HG03025 (cell line): ENCODE results near the gene SPHK1.

Experiments
- ATAC-seq: cut with Tn5 transposase; IDR thresholded peaks from one replicate; pipeline ENCODE4 v1.9.1; 2021; ENCODE audit warnings: mild to moderate bottlenecking, moderate library complexity; ENCODE audit not compliant: unreplicated experiment, low FRiP score

The SPHK1 gene

DNA sequence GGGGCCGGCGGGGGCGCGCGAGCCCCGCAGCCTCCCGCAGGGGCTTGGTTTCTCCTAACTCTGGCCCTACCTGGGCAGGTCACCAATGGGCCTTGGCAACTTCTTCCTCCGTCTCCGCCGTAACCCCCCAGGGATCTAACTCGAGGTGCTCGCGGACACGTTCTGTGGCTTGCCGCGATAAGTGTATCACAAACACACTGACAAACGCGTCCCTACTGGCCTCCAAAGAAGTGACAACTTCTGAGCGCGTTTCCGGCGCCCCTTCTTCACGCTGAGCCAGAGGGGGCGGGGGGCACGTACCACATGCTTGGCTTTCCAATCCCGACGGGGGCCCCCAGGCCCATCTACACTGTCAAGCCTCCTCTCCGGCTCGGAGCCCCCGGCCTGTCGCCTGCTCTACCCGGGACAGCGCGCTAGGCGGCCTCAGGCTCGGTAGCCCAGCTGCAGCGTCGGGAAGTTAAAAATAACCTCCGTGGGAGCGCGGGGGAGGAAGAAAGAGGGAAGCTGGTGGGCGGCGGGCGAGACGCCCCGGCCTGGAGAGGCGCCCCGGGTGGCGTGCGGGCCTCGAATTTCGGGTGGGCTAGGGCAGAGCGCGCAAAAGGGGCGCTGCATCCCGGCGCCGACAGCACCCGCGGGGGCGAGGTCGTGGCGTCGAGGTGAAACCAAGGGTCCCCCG is 725 bp upstream of the SPHK1 start:
- ATAC-seq, result no peak

DNA sequence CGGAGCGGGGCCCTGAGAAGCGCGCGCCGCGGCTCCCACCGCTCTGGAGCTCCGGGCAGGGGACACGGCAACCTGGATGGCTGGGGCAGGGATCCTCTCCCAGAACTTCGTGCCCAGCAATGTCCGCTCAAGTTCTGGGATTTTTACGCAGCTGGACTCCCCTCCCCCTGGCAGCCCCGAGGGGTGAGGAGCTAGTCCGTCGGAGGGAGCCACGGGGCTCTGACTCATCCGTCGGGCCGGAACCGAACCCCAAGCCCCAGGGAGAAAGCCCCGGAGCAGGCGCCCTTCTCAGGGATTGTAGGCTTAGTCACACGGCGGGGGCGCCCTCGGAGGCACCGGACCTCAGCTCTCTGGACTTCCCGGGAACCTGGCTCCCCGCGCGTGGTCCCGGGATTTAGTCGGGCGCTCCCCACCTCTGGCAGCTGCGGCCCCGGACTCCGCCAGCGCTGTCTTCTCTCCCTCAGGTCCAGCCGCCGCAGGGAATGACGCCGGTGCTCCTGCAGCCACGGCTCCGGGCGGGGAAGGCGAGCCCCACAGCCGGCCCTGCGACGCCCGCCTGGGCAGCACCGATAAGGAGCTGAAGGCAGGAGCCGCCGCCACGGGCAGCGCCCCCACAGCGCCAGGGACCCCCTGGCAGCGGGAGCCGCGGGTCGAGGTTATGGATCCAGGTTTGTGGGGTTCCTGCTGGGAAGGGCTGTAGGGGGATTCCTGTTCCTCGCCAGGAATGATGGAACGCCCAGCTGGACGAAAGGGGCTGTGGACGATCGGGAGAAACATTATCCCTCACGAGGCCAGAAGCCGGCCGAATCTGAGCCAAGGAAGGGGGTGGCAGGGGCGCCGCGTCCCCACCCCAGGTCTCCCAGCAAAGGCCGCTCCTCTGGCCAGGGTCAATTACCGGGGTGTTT is 830 bp downstream of the SPHK1 start:
- no peak for ATAC-seq

DNA sequence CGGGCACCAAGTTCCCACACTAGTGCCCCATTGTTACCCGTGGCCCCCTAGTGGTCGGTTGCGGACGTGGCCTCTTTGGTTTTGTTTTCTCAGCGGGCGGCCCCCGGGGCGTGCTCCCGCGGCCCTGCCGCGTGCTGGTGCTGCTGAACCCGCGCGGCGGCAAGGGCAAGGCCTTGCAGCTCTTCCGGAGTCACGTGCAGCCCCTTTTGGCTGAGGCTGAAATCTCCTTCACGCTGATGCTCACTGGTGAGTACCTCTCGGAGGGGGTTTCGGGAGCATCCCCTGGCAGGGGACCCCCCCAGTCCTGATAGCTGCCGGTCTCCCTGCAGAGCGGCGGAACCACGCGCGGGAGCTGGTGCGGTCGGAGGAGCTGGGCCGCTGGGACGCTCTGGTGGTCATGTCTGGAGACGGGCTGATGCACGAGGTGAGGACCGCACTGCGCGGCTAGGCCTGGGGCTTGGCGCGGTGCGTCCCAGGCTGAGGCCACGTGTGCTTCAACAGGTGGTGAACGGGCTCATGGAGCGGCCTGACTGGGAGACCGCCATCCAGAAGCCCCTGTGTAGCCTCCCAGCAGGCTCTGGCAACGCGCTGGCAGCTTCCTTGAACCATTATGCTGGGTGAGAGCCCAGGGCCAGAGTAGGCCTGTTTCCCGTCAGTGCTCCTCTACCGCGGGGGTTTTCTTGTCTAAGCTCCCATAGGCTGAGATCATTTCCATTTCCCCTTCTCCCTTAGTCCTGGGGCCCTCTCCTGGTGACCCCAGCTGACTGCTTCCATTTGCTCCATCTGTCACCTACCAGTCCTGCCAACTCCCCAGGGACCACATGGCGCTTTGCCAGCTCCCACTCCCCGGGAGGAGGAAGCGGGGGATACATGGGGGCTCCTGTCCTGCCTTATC is 1.7 kb downstream of the SPHK1 start:
- ATAC-seq, result no peak

DNA sequence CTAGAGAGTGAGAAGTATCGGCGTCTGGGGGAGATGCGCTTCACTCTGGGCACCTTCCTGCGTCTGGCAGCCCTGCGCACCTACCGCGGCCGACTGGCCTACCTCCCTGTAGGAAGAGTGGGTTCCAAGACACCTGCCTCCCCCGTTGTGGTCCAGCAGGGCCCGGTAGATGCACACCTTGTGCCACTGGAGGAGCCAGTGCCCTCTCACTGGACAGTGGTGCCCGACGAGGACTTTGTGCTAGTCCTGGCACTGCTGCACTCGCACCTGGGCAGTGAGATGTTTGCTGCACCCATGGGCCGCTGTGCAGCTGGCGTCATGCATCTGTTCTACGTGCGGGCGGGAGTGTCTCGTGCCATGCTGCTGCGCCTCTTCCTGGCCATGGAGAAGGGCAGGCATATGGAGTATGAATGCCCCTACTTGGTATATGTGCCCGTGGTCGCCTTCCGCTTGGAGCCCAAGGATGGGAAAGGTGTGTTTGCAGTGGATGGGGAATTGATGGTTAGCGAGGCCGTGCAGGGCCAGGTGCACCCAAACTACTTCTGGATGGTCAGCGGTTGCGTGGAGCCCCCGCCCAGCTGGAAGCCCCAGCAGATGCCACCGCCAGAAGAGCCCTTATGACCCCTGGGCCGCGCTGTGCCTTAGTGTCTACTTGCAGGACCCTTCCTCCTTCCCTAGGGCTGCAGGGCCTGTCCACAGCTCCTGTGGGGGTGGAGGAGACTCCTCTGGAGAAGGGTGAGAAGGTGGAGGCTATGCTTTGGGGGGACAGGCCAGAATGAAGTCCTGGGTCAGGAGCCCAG is 2.8 kb downstream of the SPHK1 start:
- ATAC-seq, result no peak

DNA sequence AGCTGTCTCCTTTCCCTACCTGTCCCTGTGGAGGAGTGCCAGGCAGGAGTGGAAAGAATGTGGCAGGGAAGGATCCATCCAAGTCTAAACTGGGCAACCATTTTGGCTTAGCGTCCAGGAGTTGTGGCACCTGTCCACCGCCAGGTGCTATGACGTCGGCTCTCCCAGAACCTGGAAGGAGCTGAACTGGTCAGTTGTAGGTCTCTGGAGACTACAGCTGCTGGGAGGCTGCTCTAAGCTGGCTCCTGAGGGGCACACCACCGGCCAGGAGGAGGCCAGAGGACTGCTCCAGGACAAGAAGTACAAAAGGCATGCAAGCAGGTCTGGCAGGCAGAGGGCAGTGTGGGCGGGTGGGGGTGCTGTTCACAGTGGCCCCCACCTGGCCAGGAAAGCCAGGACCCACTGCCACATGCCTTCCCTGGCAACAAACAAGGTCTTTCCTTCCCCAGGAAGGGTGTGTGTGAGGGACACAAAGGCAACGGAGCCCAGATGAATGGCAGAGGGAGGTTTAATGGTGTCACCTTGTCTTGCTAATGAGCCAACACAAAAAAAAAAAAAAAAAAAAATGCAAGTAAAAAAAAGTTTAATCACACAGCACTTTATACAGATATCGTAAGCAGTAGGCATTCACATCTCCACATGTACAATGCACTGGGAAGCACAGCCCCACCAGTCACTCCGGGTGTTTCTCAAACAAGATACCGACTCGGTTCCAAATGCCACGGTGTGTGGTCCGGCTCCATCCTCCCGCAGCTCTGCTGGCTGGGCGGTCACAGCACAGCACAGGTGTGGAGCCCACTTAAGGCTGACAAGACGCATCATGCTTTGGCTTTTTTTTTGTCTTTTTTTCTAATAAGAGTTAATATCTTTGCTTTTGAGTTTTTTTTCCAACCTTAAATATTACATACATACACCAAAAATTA is 4.8 kb downstream of the SPHK1 start:
- ATAC-seq, result no peak

DNA sequence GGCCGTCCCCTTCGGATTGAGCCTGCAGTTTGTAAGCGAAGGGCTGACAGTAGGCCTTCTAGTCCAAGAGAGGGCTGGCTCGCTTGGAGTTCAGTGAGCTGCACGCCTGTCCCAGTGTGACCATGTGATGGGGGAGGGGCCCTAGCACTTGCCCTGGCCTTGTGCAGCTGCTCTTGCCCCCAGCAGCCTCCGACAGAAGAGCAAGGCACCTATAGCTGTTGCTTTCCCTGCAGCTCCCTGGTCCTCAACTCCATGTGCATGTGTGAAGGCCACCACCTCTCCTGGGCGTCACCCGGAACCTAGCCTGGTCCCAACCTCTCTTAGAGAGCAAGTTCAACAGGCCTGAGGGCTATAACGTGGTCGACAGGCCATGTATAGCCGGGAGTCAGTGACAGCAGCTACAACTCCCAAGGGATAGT is 5.6 kb downstream of the SPHK1 start:
- ATAC-seq, result no peak

DNA sequence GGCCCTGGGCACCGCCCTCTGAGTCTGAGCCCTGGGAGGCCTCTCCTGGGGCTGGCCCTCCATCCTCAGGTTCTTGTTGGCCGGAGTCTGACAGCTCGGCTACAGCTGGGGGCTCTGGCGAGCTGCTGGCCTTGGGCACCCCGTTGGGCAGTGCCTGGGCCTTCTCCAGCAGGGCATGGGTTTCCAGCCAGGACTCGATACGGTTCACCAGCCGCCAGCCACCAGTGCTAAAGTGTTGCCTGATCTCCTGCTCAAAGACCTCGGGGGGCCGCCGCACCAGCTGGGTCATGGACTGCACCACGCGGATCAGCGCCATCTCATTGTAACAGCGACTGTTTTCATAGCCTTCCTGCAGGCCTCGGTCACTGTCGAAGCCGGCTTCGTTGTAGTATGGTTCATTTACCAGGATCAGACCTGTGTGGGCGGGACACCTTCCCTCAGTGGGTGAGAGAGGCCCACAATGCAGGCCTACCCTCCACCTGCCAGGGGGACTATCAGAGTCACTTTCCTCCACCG is 6.8 kb downstream of the SPHK1 start:
- ATAC-seq, result no peak

DNA sequence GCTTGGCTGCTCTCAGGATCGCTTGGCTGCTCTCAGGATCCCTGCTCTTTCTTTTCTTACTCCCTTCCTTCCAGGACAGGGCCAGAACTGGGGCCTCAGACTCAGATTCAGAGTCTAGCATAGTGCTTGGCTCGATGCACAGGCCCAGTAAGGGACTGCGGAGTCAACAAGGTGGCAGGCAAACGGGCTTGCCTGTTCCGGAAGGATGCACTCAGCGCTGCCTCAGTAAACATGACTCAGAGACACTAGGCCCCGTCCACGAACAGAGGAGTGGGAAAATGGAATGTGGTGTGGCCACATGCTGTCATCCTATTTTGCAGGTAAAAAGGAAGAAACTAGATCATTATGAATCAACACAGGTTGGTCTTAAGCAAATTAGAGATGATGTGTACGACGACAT is 9.8 kb downstream of the SPHK1 start:
- no peak for ATAC-seq

DNA sequence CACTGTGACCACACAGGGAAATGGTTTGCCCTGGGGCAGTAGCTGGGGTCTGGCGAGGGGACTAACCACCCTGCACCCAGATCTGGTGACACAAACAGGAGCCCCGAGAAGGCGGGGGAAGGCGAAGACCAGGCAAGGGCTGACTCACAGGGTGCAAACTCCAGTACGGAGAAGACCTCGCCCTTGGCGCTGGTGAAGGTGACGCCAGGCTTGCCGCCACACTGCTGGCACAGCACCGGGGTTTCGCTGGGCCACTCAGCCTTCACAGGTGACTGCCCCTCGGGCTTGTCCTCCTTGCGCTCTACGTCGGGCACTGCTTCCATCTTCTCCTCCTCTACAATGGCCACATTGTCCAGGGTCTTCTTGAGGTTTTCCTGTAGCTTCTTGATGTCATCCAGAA is 11.6 kb downstream of the SPHK1 start:
- ATAC-seq, result no peak

DNA sequence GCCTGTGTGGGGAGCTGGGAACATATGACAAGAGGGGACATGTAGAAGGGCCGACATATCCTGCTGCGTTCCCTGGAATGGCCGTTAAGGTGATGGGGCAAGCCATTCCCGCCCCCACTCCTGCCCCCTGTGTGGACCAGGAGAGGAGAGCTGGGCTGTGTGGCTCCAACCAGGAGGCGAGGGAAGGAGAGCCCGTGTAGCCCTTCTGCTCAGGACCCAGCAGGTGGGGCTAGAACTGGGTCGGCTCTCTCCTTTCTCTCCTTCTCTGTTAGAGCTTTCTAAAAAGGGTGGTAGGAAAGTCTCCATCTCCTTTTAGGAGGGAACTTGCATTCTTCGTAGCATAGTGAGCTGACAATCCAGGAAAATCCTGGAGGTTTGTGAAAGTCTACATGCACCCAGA is 12.8 kb downstream of the SPHK1 start:
- no peak for ATAC-seq

DNA sequence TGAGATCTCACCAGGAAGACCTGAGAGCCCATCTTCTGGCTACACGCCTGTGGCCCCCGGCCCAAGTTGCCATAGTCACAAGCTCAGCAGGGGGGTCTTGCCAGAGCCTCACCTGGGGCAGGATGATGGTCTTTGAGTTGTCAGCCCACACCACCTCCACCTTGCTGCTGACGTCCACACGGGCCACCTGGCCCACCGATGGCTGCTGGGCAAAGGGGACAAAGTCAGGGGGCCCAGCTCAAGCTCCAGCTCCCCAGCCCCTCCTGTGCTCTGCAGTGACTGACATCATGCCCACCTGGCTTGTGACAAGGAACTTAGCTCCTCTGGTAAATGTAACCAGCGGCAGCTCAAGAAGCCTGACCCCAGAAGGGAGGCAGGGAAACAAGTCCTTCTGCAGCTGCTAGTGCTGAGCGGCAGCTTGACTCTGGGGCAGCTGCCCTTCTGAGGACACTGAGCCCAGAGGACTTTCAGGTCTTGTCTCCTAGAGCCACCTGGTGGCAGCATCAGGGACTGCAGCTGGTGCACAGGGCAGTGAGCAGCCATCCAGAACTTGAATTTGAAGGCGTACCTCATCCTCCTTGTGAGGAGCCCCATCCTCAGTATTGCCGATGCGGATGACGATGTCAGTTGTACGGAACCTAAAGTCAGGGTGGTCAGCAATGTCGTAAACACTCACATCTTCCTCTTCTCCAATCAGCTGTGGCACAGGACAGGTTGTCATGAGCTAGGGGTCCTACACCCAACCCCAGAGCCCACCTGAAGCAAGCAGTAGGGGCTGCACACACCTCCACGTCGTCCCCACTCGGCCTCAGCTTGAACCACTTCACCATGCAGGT is 13.5 kb downstream of the SPHK1 start:
- ATAC-seq, result no peak

DNA sequence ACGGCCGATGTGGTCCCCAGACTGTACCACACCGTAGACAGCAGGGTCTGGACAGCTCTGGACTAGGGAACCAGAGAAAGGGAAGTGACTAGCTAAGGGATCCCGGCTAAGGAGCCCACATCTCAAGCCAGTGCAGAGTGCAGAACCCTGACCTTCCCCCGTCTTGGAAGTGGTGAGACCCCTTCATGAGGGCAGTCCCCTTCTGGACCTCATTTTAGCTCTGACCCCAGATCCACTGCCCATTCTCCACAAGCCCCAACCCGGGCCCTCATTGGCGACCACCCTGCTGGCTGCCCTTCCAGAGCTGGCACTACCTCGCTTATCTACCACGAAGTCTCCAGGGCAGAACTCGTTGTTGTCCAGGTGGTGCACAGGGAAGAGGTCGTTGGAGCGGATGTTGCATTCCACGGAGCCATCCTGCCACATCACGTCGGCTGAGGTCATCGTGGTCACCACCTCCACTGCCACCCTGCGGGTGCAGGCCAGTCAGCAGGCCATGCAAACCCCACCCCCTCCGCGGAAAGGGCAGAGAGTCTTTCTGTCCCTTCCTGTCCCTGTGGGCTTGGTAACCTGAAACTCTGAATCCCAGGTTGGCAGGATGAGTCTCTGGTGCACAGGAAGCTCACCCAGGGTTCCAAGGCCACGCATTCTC is 14.2 kb downstream of the SPHK1 start:
- ATAC-seq, result no peak

DNA sequence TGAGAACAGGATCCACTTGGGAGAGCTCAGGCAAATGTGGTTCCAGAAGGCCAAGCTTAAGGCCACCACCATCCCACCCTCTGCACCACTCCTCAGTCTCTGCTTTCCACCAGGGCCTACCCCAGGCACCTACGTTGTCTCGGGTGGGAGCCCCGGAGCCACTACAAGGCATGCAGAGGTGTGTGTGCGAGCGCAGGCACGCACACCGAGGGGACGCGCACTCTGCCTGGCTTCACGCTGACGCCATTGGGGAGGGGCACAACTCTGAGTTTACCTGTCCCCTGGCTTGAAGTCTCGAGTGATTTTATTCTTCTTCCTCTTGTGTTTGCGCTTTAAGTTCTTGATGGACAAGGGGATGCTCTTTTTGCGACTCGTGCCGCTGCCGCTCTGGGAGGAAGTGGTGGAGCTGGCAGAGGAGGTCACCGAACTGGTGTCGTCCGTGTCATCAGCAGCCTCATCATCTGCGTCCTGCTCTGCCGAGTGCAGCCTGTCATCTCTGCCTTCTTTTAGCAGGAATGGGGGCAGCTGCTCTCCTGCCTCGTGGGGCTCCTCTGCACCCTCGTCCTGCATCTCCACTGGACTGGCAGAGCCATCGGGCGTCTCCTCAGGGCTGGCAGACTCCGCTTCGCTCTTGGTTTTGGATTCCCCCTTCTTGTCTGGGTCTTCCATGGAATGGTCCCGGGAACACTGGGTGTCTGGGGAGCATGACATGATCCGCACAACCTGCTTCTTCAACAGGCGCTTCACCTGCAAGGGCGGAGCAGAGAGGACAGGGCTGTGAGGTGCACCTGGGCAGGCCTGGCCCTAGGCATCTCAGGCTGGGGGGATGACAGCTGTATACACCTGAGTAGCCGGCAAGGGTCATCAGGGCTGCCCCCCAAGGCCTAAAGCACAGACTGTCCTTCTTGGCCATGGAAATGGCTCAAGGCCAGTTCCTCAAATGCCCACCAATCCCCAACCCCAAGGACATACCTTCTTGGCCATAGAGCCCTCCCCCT is 15.1 kb downstream of the SPHK1 start:
- no peak for ATAC-seq

DNA sequence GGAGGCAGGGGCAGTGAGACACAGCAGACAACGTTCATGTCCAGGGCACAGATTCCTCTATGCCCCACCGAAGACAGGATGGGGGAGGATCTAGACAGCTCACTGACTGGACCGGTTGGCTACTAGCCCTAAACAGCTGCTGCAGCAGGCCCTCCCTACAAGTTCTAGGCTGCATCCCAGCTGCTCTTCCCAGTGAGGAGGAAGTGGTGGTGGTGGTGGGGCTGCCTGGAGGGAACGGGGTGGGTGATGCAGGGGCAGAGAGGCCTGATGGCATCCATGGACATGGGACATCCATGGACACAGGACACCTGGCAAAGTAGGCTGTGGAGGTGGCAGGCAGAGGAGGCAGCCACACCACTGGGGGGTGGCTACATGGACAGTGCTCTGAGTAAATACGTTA is 18.3 kb downstream of the SPHK1 start:
- ATAC-seq, result no peak

DNA sequence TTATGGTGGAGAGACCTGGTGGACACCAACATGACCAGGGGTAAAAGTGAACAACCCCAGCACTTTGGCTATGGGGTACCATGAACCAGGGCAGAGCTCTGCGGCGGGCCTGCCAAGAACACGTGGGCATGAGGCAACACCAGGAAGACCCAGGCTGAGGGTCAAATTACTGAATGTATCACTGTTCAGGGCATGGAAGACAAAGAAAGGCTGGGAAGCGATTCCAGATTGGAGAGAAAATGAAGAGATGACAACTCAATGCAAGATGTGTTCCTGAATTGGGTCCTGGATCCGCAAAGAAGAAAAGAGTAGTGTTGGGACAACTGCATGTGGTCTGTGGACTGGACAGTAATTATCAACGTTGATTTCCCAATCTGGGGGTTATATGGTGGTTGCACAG is 19.8 kb downstream of the SPHK1 start:
- no peak for ATAC-seq

DNA sequence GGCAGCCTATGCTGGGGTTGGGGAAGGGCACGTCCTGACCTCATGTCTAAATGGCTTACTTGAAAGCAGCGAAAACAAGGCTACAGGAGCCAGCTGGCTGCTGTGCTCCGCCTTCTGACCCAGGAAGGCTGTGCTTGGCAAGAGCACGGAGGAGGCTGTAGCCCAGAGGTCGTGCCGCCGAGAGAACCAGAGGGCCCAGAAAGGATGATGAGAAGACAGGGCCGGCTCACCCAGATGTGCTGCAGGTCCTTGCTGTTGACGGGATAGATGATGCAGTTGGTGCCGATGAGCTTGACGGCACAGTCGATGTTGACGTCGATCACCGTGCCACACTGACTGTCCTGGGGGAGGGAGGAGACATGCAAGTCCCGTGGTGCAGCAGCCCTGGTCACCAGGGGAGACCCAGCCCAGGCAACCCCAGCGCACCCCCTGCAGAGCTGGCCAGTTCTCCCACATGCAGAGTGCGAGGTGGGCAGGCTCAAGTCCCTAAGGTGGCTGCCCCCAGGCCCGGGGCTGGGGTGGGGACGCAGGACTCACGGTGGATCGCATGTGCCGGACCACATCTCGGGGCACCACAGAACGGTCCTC is 20.7 kb downstream of the SPHK1 start:
- no peak for ATAC-seq
